ENCODE measurements around the gene ACVR1C. TPM values are rescaled to one million over a fixed set of nuclear protein-coding genes. Genes with fewer than 3 reads are reported as not detected.

ACVR1C gene
- total and polyA plus RNA-seq, 2 of the 4 experiments (the other 2 are of a cell fraction) = 0.07 to 0.18 TPM

DNA sequence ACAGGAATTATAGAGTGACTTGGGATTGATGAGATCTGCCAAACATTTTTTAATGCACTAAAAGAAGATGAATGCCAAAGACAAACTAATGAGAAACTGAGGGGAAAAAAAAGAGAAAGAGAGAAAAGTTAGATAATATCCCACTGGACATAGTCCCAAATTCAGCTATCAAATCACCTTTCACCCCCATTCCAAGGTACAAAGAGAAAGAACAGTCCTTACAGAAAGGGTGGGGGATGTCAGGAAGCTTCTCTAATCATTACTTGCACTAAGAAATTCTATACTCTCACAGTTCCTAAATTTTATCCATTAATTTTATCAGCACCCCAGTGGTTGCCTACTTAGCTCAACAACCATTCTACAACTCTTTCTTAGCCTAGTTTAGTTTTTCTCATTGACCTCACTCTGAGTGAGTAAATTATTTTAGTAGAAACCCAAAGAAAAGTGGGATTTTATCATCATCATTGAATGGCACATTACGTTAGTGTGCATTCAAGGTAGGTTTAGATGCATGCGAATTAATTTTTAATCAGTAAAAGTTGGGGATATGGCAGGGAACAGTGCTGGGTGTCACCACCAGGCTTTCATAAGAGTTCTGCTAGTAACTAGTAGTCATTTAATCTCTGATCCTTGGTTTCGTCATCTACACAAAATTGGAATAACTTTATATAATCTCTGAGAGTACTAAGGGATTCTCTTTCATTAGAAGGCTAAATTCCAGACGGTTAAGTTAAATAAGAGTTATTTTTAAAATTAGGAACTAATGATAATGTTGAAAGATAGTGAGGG is 99.5 kb downstream of the ACVR1C start:
- no peak overlapping the region for H2BK15ac ChIP-seq (ENCODE audit: low read depth, low read length)
- no peak overlapping the region for H2AFZ ChIP-seq (replicated peaks; ENCODE audit: low read length, poor library complexity)
- in situ Hi-C loops (cut with MboI; ENCODE audit: low sequenced_read_pairs) = no loop called here

More for the DNA sequence above, 99.5 kb downstream of the ACVR1C start:
- Histone ChIP-seq H3K4me2 (ENCODE audit: low read depth, low read length) (no peak overlapping the region), H4K91ac (ENCODE audit: insufficient read depth, low read depth, low read length) (no peak overlapping the region), H2BK5ac (ENCODE audit: low read depth, low read length, poor library complexity, severe bottlenecking) (no peak overlapping the region), H3K18ac (ENCODE audit: low read depth, low read length) (no peak overlapping the region), H4K8ac (ENCODE audit: low read depth in 2 of 2, low read length in 2 of 2) (no peak overlapping the region), H3K27me3 (ENCODE audit: control insufficient read depth, insufficient read depth, low read length) (no peaks in the 10 kb centered on the region), H4K5ac (ENCODE audit: low read depth, low read length) (no peak overlapping the region), H3K79me1 (ENCODE audit: low read depth in 1 of 2, low read length in 2 of 2) (no peaks in the 10 kb centered on the region), H3K4me1 (ENCODE audit: control insufficient read depth, insufficient read depth, low read length) (no peaks in the 10 kb centered on the region), H3K9ac (ENCODE audit: low read depth, low read length) (no peak overlapping the region), H3K14ac (replicated peaks; ENCODE audit: low read depth, low read length) (no peak overlapping the region), H3K4me3 (ENCODE audit: insufficient read depth, low read depth, low read length) (no peak overlapping the region), H3K4ac (ENCODE audit: low read depth, low read length) (no peak overlapping the region), H2BK120ac (ENCODE audit: low read depth, low read length) (no peak overlapping the region), H3K9me3 (ENCODE audit: control insufficient read depth, insufficient read depth, low read length) (no peaks in the 10 kb centered on the region), H4K20me1 (ENCODE audit: insufficient read depth, low read length) (no peaks in the 10 kb centered on the region), H3K23ac (ENCODE audit: low read depth, low read length) (no peak overlapping the region), H2AK5ac (ENCODE audit: low read depth, low read length) (no peak overlapping the region), H3K36me3 (ENCODE audit: control insufficient read depth, insufficient read depth, low read length) (no peaks in the 10 kb centered on the region), H3K27ac (ENCODE audit: insufficient read depth, low read length) (no peak overlapping the region), H2BK20ac (ENCODE audit: low read depth, low read length) (no peak overlapping the region), H3K9me1 (ENCODE audit: insufficient read depth, low read length) (no peaks in the 10 kb centered on the region), H3K56ac (ENCODE audit: extremely low read depth, insufficient read depth, low read length) (no peak overlapping the region), H2AK9ac (replicated peaks; ENCODE audit: low read depth, low read length, poor library complexity) (no peak overlapping the region)
- intact Hi-C loops (cut with micrococcal nuclease) = no loop called here
- no peak for DNase-seq
- CTCF ChIA-PET = no interaction called here
- dilution Hi-C loops (cut with HindIII; ENCODE audit: low sequenced_read_pairs, unreplicated experiment) = no loop called here
- WGBS, 2 experiments (ENCODE audit: extremely low coverage in 2 of 2, insufficient read length in 1 of 2) = no CpG with 5 or more reads among the region's 4 CpGs
- POLR2A ChIA-PET (ENCODE audit: unreplicated experiment) = no interaction called here
- BruUV-seq (replicated peaks) = no TSS peak
- ATAC-seq (ENCODE audit: low read depth) = no peak
- TF ChIP-seq CEBPB (IDR thresholded peaks at IDR 0.05; ENCODE audit: low read depth, low read length) (no peak), MAFK (IDR thresholded peaks at IDR 0.05; ENCODE audit: low read depth, low read length) (no peak), ELK1 (IDR thresholded peaks at IDR 0.05; ENCODE audit: borderline replicate concordance, low read depth, low read length) (no peak), RAD21 (IDR thresholded peaks at IDR 0.05; ENCODE audit: low read length) (no peak), RCOR1 (IDR thresholded peaks at IDR 0.05; ENCODE audit: insufficient replicate concordance, low read length) (no peak), MXI1 (IDR thresholded peaks at IDR 0.05; ENCODE audit: borderline replicate concordance, low read depth, low read length) (no peak), FOS (IDR thresholded peaks at IDR 0.05; ENCODE audit: low read depth, low read length) (no peak)
- TF ChIP-seq, protein P1, sequence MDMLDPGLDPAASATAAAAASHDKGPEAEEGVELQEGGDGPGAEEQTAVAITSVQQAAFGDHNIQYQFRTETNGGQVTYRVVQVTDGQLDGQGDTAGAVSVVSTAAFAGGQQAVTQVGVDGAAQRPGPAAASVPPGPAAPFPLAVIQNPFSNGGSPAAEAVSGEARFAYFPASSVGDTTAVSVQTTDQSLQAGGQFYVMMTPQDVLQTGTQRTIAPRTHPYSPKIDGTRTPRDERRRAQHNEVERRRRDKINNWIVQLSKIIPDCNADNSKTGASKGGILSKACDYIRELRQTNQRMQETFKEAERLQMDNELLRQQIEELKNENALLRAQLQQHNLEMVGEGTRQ (IDR thresholded peaks at IDR 0.05; ENCODE audit: low read depth, low read length) = no peak

All from IMR-90 (cell line).